ENCODE data around the gene TMBIM4. TPM values are rescaled to one million over a fixed set of nuclear protein-coding genes. Genes with fewer than 3 reads are reported as not detected.

TMBIM4 gene
- total RNA-seq, 1 experiment from 2014 or later: 18.4 TPM

DNA sequence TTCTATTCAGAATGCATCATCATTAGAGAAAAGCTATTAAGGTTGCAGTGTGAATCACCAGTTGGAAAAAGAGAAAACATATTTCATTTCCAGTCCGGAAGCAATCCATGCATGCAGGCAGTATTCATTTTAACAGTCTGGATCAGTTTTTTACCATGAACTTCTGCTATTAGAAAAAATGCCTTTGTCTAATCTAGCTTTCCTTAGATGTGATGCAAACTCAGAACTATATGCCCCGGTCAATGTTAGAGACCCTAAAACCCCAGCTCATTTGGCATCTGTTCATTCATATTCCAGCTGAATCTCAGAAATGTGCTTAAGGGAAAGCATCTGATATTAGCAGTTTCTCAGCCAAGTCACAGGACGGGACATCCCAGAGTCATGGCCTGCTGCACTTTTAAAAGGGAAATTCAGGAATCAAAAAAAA lies 27.7 kb upstream of the TMBIM4 start:
- Histone ChIP-seq H3K27me3 (ENCODE audit: insufficient read depth, low read length) (no peaks in the 10 kb centered on the region), H3K23me2 (ENCODE audit: insufficient read length, low read depth, low read length, poor library complexity, severe bottlenecking) (no peaks in the 10 kb centered on the region), H3K23ac (ENCODE audit: insufficient read length, low read depth, low read length) (no peak overlapping the region), H3T11ph (ENCODE audit: low read length) (no peak overlapping the region), H3K18ac (ENCODE audit: insufficient read length, low read depth, low read length) (no peak overlapping the region), H3K79me1 (ENCODE audit: insufficient read depth, low read depth, low read length, poor library complexity, severe bottlenecking) (no peaks in the 10 kb centered on the region), H3K56ac (ENCODE audit: insufficient read length, low read depth, low read length) (no peak overlapping the region), H2BK20ac (ENCODE audit: low read depth, low read length, poor library complexity, severe bottlenecking) (no peak overlapping the region), H4K8ac (replicated peaks; ENCODE audit: insufficient read length, low read depth, low read length) (no peak overlapping the region), H3K9ac (ENCODE audit: extremely low read depth, insufficient read length, low read length) (no peak overlapping the region), H3K27ac (ENCODE audit: insufficient read length, low read depth, low read length) (no peak overlapping the region), H3K4ac (ENCODE audit: low read depth, low read length) (no peak overlapping the region), H4K5ac (ENCODE audit: insufficient read length, low read depth, low read length) (no peak overlapping the region), H3K4me2 (ENCODE audit: insufficient read depth, insufficient read length, low read length) (no peak overlapping the region), H3K9me3 (ENCODE audit: control insufficient read depth, low read depth, low read length) (no peaks in the 10 kb centered on the region), H2AFZ (ENCODE audit: low read length) (no peak overlapping the region), H4K91ac (ENCODE audit: insufficient read length, low read depth, low read length) (no peak overlapping the region), H2AK5ac (ENCODE audit: insufficient read length, low read length) (no peak overlapping the region), H2BK120ac (ENCODE audit: low read depth, low read length, poor library complexity, severe bottlenecking) (no peak overlapping the region), H3K4me1 (ENCODE audit: insufficient read depth, low read length) (peaks cover 3% of the 10 kb centered on the region; the same call in 1 of the 2 replicates), H3K14ac (ENCODE audit: insufficient read depth, low read length) (no peak overlapping the region), H2BK5ac (ENCODE audit: insufficient read length, low read length) (no peak overlapping the region), H2BK12ac (ENCODE audit: insufficient read length, low read depth, low read length) (no peak overlapping the region), H3K79me2 (ENCODE audit: insufficient read depth, low read length) (no peaks in the 10 kb centered on the region), H4K20me1 (ENCODE audit: control insufficient read depth, insufficient read depth, insufficient read length) (no peaks in the 10 kb centered on the region), H2BK15ac (ENCODE audit: low read depth, low read length) (no peak overlapping the region)
- H3K4me1 Mint-ChIP-seq: peaks cover 11 to 13% of the 10 kb centered on the region in 2 experiments
- no peak for DNase-seq
- no CpG with 5 or more reads among the region's 3 CpGs for WGBS (ENCODE audit: extremely low coverage, insufficient read length, low lambda C conversion rate)
- peaks cover 0 to 7% (median 6%) of the 10 kb centered on the region in 3 experiments; a peak in 5 of 7 replicates for H3K36me3 Mint-ChIP-seq (ENCODE audit: insufficient read depth in 1 of 3, low read depth in 3 of 3)
- no peak overlapping the region for H3K4me3 Mint-ChIP-seq
- H3K27me3 Mint-ChIP-seq (ENCODE audit: low read depth): no peaks in the 10 kb centered on the region; the same call in none of the 2 replicates
- peaks cover 5 to 6% of the 10 kb centered on the region in 2 experiments for H3K9me3 Mint-ChIP-seq
- TF ChIP-seq, protein P1, sequence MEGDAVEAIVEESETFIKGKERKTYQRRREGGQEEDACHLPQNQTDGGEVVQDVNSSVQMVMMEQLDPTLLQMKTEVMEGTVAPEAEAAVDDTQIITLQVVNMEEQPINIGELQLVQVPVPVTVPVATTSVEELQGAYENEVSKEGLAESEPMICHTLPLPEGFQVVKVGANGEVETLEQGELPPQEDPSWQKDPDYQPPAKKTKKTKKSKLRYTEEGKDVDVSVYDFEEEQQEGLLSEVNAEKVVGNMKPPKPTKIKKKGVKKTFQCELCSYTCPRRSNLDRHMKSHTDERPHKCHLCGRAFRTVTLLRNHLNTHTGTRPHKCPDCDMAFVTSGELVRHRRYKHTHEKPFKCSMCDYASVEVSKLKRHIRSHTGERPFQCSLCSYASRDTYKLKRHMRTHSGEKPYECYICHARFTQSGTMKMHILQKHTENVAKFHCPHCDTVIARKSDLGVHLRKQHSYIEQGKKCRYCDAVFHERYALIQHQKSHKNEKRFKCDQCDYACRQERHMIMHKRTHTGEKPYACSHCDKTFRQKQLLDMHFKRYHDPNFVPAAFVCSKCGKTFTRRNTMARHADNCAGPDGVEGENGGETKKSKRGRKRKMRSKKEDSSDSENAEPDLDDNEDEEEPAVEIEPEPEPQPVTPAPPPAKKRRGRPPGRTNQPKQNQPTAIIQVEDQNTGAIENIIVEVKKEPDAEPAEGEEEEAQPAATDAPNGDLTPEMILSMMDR (conservative IDR thresholded peaks at IDR 0.05): no peak
- H3K27ac Mint-ChIP-seq: no peak overlapping the region
